DOHH2 (cell line): ENCODE data around the gene EEFSEC.

ENCODE experiments used
- EZH2phosphoT487 ChIP-seq: fragments of 200-600 bp; sonication (generic); IDR thresholded peaks from 2 replicates; pipeline ENCODE4 v1.6.1; 2017; ENCODE audit warnings: borderline replicate concordance, mild to moderate bottlenecking, antibody characterized with exemption, low read length, moderate library complexity, mixed read lengths
- TF ChIP-seq, protein P1 (sequence below): fragments of 200-600 bp; sonication (generic); IDR thresholded peaks from one replicate; pipeline ENCODE4 v1.5.1; 2014; ENCODE audit warnings: antibody characterized with exemption, mild to moderate bottlenecking, low read depth, low read length; ENCODE audit not compliant: poor library complexity, severe bottlenecking

DNA sequence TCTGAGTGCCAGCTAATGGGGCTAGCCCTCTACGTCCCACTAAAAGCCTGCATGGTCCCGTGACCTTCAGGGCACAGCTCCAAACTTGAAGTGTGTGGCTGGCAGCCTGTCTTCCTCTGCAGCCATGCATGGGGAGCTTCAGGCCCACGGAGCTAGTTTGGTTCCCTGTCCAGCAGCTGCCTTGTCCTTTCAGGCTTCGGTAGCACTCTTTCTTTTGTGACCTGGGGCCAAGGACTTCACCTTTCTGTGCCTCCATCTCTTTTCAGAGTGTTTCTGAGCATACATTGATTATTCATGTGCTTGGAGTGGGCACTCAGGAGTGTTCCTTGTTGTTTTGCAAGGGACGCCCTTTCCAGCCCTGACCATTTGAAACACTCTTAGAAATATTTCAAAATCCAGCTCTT lies 158.2 kb downstream of the EEFSEC start:
- TF ChIP-seq, protein P1, sequence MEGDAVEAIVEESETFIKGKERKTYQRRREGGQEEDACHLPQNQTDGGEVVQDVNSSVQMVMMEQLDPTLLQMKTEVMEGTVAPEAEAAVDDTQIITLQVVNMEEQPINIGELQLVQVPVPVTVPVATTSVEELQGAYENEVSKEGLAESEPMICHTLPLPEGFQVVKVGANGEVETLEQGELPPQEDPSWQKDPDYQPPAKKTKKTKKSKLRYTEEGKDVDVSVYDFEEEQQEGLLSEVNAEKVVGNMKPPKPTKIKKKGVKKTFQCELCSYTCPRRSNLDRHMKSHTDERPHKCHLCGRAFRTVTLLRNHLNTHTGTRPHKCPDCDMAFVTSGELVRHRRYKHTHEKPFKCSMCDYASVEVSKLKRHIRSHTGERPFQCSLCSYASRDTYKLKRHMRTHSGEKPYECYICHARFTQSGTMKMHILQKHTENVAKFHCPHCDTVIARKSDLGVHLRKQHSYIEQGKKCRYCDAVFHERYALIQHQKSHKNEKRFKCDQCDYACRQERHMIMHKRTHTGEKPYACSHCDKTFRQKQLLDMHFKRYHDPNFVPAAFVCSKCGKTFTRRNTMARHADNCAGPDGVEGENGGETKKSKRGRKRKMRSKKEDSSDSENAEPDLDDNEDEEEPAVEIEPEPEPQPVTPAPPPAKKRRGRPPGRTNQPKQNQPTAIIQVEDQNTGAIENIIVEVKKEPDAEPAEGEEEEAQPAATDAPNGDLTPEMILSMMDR: no peak
- no peak for TF ChIP-seq EZH2phosphoT487
